Placental epithelial cell (primary cell): ENCODE measurements around the gene SEC23A. TPM values are rescaled to one million over a fixed set of nuclear protein-coding genes. Genes with fewer than 3 reads are reported as not detected.

ENCODE experiments used
- small RNA-seq: library from RNA; depleted of rRNA; stranded (forward); fragments of <200 nt; gene quantifications from one replicate; pipeline ENCODE3, GENCODE V24; 2012
- total RNA-seq: library from RNA; depleted of rRNA; stranded (reverse); fragments of >200 nt; gene quantifications from 2 replicates; pipeline ENCODE4 v1.2.3, GENCODE V29; 2012

Gene SEC23A
- total RNA-seq, result 207 and 312 TPM in 2 replicates

GRCh38 chr14:39102969-39103957 lies at the start of gene SEC23A:
SEC23A (minus strand) TSS chr14:39103235; CDS start chr14:39096118, 7,117 bp downstream.

GRCh38 chr14:39114073-39114838 lies 11.2 kb upstream of the SEC23A start, which contains the start of gene GEMIN2:
GEMIN2 (plus strand) TSS chr14:39114323; CDS start chr14:39114339, 16 bp downstream.

Small RNA genes lying within 50 kb of the gene (small RNA-seq; reads per million reads assigned to genes)
- not detected for gene AL109628.1
- gene RF00019, result not detected

Other genes starting within 250 kb of the SEC23A start
- gene GEMIN2, start 11.1 kb upstream of the SEC23A start, total RNA-seq, result 14.7 and 17.7 TPM in 2 replicates
- 15.3 and 28.1 TPM in 2 replicates for gene TRAPPC6B, start 67.1 kb upstream of the SEC23A start, total RNA-seq
- 15.1 and 16.9 TPM in 2 replicates for gene PNN, start 72.0 kb upstream of the SEC23A start, total RNA-seq
- gene MIA2, start 130.7 kb upstream of the SEC23A start, total RNA-seq, result 22.2 and 29.1 TPM in 2 replicates